H1 (cell line): ENCODE measurements around the gene SGMS1.

ENCODE experiments used
- POLR2A ChIP-seq, 2 experiments: IDR thresholded peaks; 1 replicate in 1 of 2; 2 replicates in 1 of 2; pipeline ENCODE4 v1.6.1; 2011; ENCODE audit warnings: low read depth in 2 of 2, low read length in 2 of 2, mild to moderate bottlenecking in 2 of 2; ENCODE audit errors: control extremely low read depth in 1 of 2
- RAD21 ChIP-seq, 2 experiments: IDR thresholded peaks in 1 of 2; conservative IDR thresholded peaks in 1 of 2; 2 replicates each; pipeline ENCODE4 v1.6.1; 2011; ENCODE audit warnings: low read depth in 2 of 2, low read length in 2 of 2, improper control_type of control experiment in 1 of 2, inconsistent platforms in 1 of 2, mild to moderate bottlenecking in 1 of 2, moderate library complexity in 1 of 2
- SP1 ChIP-seq: IDR thresholded peaks from 2 replicates; pipeline ENCODE4 v1.6.1; 2011; ENCODE audit warnings: low read depth, low read length
- SRF ChIP-seq: IDR thresholded peaks from 2 replicates; pipeline ENCODE4 v1.6.1; 2011; ENCODE audit warnings: mild to moderate bottlenecking, low read depth, low read length, moderate library complexity
- TF ChIP-seq, protein P1 (sequence below): IDR thresholded peaks from 2 replicates; pipeline ENCODE4 v1.6.1; 2012; ENCODE audit warnings: inconsistent platforms
- TF ChIP-seq, protein P2 (sequence below): IDR thresholded peaks from 2 replicates; pipeline ENCODE4 v1.6.1; 2012; ENCODE audit warnings: low read length, inconsistent platforms
- TF ChIP-seq, protein P3 (sequence below), 3 experiments: IDR thresholded peaks; 1 replicate in 2 of 3; 2 replicates in 1 of 3; pipeline versions ENCODE4 v1.5.1 to v1.6.1; 2011; ENCODE audit warnings: low read length in 3 of 3, mild to moderate bottlenecking in 3 of 3, inconsistent platforms in 2 of 3, low read depth in 1 of 3, moderate library complexity in 1 of 3; ENCODE audit not compliant: insufficient read depth in 1 of 3; ENCODE audit errors: control extremely low read depth in 1 of 3

DNA sequence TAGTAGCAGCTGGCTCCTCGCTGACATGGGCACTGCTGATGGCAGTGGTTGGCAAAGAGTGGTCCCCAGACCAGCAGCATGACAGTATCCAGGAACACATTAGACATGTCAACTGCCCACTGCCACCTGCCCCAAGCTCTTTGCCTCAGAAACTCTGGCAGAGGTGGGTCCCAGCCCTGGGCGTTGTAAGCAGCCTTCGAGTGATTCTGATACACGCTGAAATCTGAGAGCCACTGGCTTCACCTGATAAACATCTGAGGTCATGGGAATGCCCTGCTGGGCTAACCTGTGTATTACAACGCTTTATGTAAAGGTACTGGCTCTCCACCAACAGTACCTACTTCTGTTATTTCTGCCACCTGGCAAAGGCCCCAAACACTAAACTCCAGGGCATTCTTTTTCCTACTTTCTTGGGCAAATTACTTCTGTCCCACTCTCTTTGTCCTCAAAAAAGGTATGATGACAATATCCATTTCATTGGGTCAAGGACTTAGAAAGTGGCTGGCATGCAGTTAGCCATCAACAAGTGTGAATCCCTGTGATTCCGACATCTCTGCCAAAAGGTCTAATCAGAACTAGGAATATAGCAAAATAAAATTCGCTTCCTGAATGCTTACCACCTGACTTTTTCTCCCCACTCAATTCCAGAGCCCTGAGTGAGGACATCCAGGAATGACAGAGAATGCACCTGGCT, 9.2 kb downstream of the SGMS1 start:
- TF ChIP-seq SP1 (no peak), RAD21 (IDR thresholded peaks at IDR 0.05 in 1 of 2, conservative IDR thresholded peaks at IDR 0.05 in 1 of 2; ENCODE audit: low read depth in 2 of 2, low read length in 2 of 2) (peak; percentile 52 to 65), SRF (no peak), POLR2A (IDR thresholded peaks at IDR 0.05; ENCODE audit: control extremely low read depth in 1 of 2, low read depth in 2 of 2, low read length in 2 of 2) (no peak)
- TF ChIP-seq, protein P1, sequence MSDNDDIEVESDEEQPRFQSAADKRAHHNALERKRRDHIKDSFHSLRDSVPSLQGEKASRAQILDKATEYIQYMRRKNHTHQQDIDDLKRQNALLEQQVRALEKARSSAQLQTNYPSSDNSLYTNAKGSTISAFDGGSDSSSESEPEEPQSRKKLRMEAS, result peak; percentile 29; the same call in 1 of the 2 replicates
- TF ChIP-seq, protein P2, sequence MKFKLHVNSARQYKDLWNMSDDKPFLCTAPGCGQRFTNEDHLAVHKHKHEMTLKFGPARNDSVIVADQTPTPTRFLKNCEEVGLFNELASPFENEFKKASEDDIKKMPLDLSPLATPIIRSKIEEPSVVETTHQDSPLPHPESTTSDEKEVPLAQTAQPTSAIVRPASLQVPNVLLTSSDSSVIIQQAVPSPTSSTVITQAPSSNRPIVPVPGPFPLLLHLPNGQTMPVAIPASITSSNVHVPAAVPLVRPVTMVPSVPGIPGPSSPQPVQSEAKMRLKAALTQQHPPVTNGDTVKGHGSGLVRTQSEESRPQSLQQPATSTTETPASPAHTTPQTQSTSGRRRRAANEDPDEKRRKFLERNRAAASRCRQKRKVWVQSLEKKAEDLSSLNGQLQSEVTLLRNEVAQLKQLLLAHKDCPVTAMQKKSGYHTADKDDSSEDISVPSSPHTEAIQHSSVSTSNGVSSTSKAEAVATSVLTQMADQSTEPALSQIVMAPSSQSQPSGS, result 0 out of 2 replicates have a peak, but pooled peaks have one; percentile 60
- TF ChIP-seq, protein P3, sequence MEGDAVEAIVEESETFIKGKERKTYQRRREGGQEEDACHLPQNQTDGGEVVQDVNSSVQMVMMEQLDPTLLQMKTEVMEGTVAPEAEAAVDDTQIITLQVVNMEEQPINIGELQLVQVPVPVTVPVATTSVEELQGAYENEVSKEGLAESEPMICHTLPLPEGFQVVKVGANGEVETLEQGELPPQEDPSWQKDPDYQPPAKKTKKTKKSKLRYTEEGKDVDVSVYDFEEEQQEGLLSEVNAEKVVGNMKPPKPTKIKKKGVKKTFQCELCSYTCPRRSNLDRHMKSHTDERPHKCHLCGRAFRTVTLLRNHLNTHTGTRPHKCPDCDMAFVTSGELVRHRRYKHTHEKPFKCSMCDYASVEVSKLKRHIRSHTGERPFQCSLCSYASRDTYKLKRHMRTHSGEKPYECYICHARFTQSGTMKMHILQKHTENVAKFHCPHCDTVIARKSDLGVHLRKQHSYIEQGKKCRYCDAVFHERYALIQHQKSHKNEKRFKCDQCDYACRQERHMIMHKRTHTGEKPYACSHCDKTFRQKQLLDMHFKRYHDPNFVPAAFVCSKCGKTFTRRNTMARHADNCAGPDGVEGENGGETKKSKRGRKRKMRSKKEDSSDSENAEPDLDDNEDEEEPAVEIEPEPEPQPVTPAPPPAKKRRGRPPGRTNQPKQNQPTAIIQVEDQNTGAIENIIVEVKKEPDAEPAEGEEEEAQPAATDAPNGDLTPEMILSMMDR (IDR thresholded peaks at IDR 0.05; ENCODE audit: control extremely low read depth in 1 of 3, insufficient read depth in 1 of 3, low read depth in 1 of 3, low read length in 3 of 3), result peak in 2 of 3 experiments; percentile 46 to 71; a peak in 3 of 4 replicates
